Fibroblast of skin of back (primary cell): Measurements from ENCODE around the gene HDAC9.

Experiments used
- DNase-seq: peaks from one replicate; pipeline ENCODE4 v3.0.0-alpha.2; 2013

Gene HDAC9

GRCh38 chr7:18597754-18598153 lies 102.2 kb downstream of the HDAC9 start:
- no peak for DNase-seq

- DNase-seq, result peak; percentile 50
Measured at GRCh38 chr7:18607025-18607424, 111.5 kb downstream of the HDAC9 start.

- peak; percentile 16 for DNase-seq
Measured at GRCh38 chr7:18610331-18610948, 114.9 kb downstream of the HDAC9 start.

- DNase-seq, result peak; percentile 25
Measured at GRCh38 chr7:18614841-18615240, 119.3 kb downstream of the HDAC9 start.

- DNase-seq, result no peak
Measured at GRCh38 chr7:18619311-18619710, 123.8 kb downstream of the HDAC9 start.

GRCh38 chr7:18623389-18623788 lies 127.8 kb downstream of the HDAC9 start:
- DNase-seq, result no peak

GRCh38 chr7:18624459-18624858 lies 128.9 kb downstream of the HDAC9 start:
- no peak for DNase-seq

- DNase-seq, result no peak
Measured at GRCh38 chr7:18626086-18626485, 130.5 kb downstream of the HDAC9 start.

- no peak for DNase-seq
Measured at GRCh38 chr7:18626717-18627116, 131.2 kb downstream of the HDAC9 start.

GRCh38 chr7:18637516-18637915 lies 142.0 kb downstream of the HDAC9 start:
- no peak for DNase-seq

- no peak for DNase-seq
Measured at GRCh38 chr7:18638594-18639452, 143.3 kb downstream of the HDAC9 start.

- no peak for DNase-seq
Measured at GRCh38 chr7:18639711-18640110, 144.2 kb downstream of the HDAC9 start.

- no peak for DNase-seq
Measured at GRCh38 chr7:18644981-18645380, 149.4 kb downstream of the HDAC9 start.

- DNase-seq, result no peak
Measured at GRCh38 chr7:18647582-18647981, 152.0 kb downstream of the HDAC9 start.

- DNase-seq, result no peak
Measured at GRCh38 chr7:18648849-18649758, 153.6 kb downstream of the HDAC9 start.

- peak; percentile 72 for DNase-seq
Measured at GRCh38 chr7:18653381-18654155, 158.0 kb downstream of the HDAC9 start.

- no peak for DNase-seq
Measured at GRCh38 chr7:18654709-18655108, 159.2 kb downstream of the HDAC9 start.

- DNase-seq, result no peak
Measured at GRCh38 chr7:18655506-18655905, 160.0 kb downstream of the HDAC9 start.

GRCh38 chr7:18655912-18656311 lies 160.4 kb downstream of the HDAC9 start:
- DNase-seq, result no peak

- DNase-seq, result no peak
Measured at GRCh38 chr7:18656362-18656761, 160.8 kb downstream of the HDAC9 start.

GRCh38 chr7:18659746-18660145 lies 164.2 kb downstream of the HDAC9 start:
- DNase-seq, result no peak

GRCh38 chr7:18663321-18663720 lies 167.8 kb downstream of the HDAC9 start:
- DNase-seq, result no peak
